K562 (cell line): ENCODE results near the gene CACNA1I. TPM values are rescaled to one million over a fixed set of nuclear protein-coding genes. Genes with fewer than 3 reads are reported as not detected.

Experiments used
- ATAC-seq: fragments of 200-7000 bp; cut with Tn5 transposase; 3 replicates; pipeline ENCODE4 v1.9.1; 2020; ENCODE audit warnings: moderate library complexity
- BruUV-seq: library from RNA; stranded (reverse); fragments of 400-500 nt; replicated peaks from 2 replicates; lab custom pipeline; 2021; lab: Mats Ljungman, UMichigan
- CTCF ChIA-PET: fragments of 300-600 bp; formaldehyde crosslinking; extraction: SDS; loops from one replicate; lab custom pipeline; 2021; ENCODE audit warnings: low intra/inter-chr PET ratio; lab: Yijun Ruan, JAX
- POLR2A ChIA-PET: fragments of 300-600, 350-650 bp; sonication (Branson Sonifier 250); formaldehyde crosslinking; extraction: SDS; loops from one replicate; lab custom pipeline; 2021; ENCODE audit warnings: antibody characterized with exemption, inconsistent platforms; lab: Yijun Ruan, JAX
- DNase-seq, 4 experiments: peaks; one replicate each; pipeline versions ENCODE4 v3.0.0 to v3.0.0-alpha.2; 2011 to 2018; ENCODE audit warnings: low spot score in 3 of 4, mixed read lengths in 3 of 4; ENCODE audit errors: extremely low read depth in 1 of 4
- FAIRE-seq: peaks from 2 replicates; lab custom pipeline; 2011; peaks lifted over from hg19 to GRCh38; lab: Jason Lieb, UNC
- H2AFZ ChIP-seq: 2 replicates; pipeline ENCODE4 v1.6.0; 2011; ENCODE audit warnings: low read depth, low read length, control low read depth, inconsistent platforms
- H3K27ac ChIP-seq: fragments of 200-600 bp; 3 replicates; pipeline ENCODE4 v1.8.0; 2011; ENCODE audit warnings: low read depth, mild to moderate bottlenecking, control low read depth, inconsistent platforms, low read length, moderate library complexity, mixed read lengths; ENCODE audit errors: extremely low read depth
- H3K27me3 ChIP-seq, 2 experiments: fragments of 300-600 bp in 1 of 2; 2 replicates in 1 of 2; 3 replicates in 1 of 2; pipeline versions ENCODE4 v1.6.0 to v1.8.0; 2011; ENCODE audit warnings: inconsistent platforms in 2 of 2, low read length in 2 of 2, mild to moderate bottlenecking in 1 of 2, mixed read lengths in 1 of 2, moderate library complexity in 1 of 2; ENCODE audit not compliant: control insufficient read depth in 2 of 2, insufficient read depth in 2 of 2
- H3K36me3 ChIP-seq: fragments of 300-600 bp; 3 replicates; pipeline ENCODE4 v1.8.0; 2011; ENCODE audit warnings: mild to moderate bottlenecking, low read length, inconsistent platforms; ENCODE audit not compliant: control insufficient read depth, insufficient read depth
- H3K4me1 ChIP-seq, 2 experiments: fragments of 200-600 bp in 1 of 2; replicated peaks in 1 of 2; 2 replicates in 1 of 2; 3 replicates in 1 of 2; pipeline versions ENCODE4 v1.5.1 to v1.8.0; 2011; ENCODE audit warnings: inconsistent platforms in 2 of 2, low read length in 2 of 2, mild to moderate bottlenecking in 1 of 2, mixed read lengths in 1 of 2, moderate library complexity in 1 of 2; ENCODE audit not compliant: control insufficient read depth in 2 of 2, insufficient read depth in 2 of 2
- H3K4me2 ChIP-seq: 2 replicates; pipeline ENCODE4 v1.6.1; 2011; ENCODE audit warnings: low read length, control low read depth, inconsistent platforms, mixed read lengths; ENCODE audit not compliant: insufficient read depth
- H3K4me3 ChIP-seq: fragments of 200-600 bp; sonication (generic), shearing (Covaris generic); 2 replicates; pipeline ENCODE4 v1.5.1; 2016; ENCODE audit warnings: control low read depth, inconsistent platforms
- H3K79me2 ChIP-seq: fragments of 200-600 bp; 3 replicates; pipeline ENCODE4 v1.8.0; 2011; ENCODE audit warnings: low read length, inconsistent platforms; ENCODE audit not compliant: control insufficient read depth, insufficient read depth
- H3K9ac ChIP-seq, 2 experiments: 2 replicates each; pipeline versions ENCODE4 v1.6.0 to v1.6.1; 2011; ENCODE audit warnings: low read depth in 2 of 2, low read length in 2 of 2, control low read depth in 1 of 2, inconsistent platforms in 1 of 2, mild to moderate bottlenecking in 1 of 2, mixed read lengths in 1 of 2; ENCODE audit not compliant: insufficient read depth in 1 of 2
- H3K9me1 ChIP-seq: one replicate; pipeline ENCODE4 v1.6.0; 2011; ENCODE audit warnings: inconsistent platforms, mild to moderate bottlenecking, low read length, moderate library complexity; ENCODE audit not compliant: control insufficient read depth, insufficient read depth
- H3K9me3 ChIP-seq: replicated peaks from 2 replicates; pipeline ENCODE4 v1.5.1; 2011; ENCODE audit warnings: low read depth, low read length, inconsistent platforms; ENCODE audit not compliant: control insufficient read depth, insufficient read depth
- H4K20me1 ChIP-seq: replicated peaks from 2 replicates; pipeline ENCODE4 v1.6.1; 2011; ENCODE audit warnings: low read length, inconsistent platforms, mixed read lengths; ENCODE audit not compliant: control insufficient read depth, insufficient read depth
- CTBP1 ChIP-seq: fragments of 450-650 bp; IDR thresholded peaks from 2 replicates; pipeline ENCODE4 v1.6.1; 2016; ENCODE audit warnings: borderline replicate concordance
- ESRRA ChIP-seq: fragments of 450-650 bp; IDR thresholded peaks from 2 replicates; pipeline ENCODE4 v1.6.1; 2014; ENCODE audit warnings: low read depth, mild to moderate bottlenecking, moderate library complexity, borderline replicate concordance
- KDM4B ChIP-seq, 2 experiments: fragments of 450-650 bp in 1 of 2; sonication (generic) in 1 of 2; IDR thresholded peaks; 2 replicates each; pipeline ENCODE4 v1.6.1; 2016 to 2017; ENCODE audit warnings: borderline replicate concordance in 2 of 2, antibody characterized with exemption in 1 of 2, low read depth in 1 of 2, mild to moderate bottlenecking in 1 of 2
- RAD21 ChIP-seq, 2 experiments: fragments of 250-450 bp in 1 of 2; fragments of 450-650 bp in 1 of 2; sonication (Bioruptor Pico) in 1 of 2; formaldehyde crosslinking in 1 of 2; IDR thresholded peaks in 1 of 2; conservative IDR thresholded peaks in 1 of 2; 2 replicates each; pipeline versions ENCODE4 v1.4.0 to v1.8.0; 2020 to 2022; ENCODE audit warnings: mild to moderate bottlenecking in 2 of 2, moderate library complexity in 1 of 2
- ZNF695 ChIP-seq: fragments of 450-650 bp; formaldehyde crosslinking; IDR thresholded peaks from 2 replicates; pipeline ENCODE4 v1.4.0; 2020; ENCODE audit warnings: mild to moderate bottlenecking, moderate library complexity
- WGBS: fragments of 100-300 bp; shearing (Covaris generic); methylation state at CpG from one replicate; pipeline ENCODE4 v1.1.6; 2016; ENCODE audit warnings: low coverage, mixed read lengths; ENCODE audit not compliant: insufficient coverage; ENCODE audit errors: missing lambda C conversion rate; 5-methylcytosine and 5-hydroxymethylcytosine counted together
- in situ Hi-C: fragments of 300-500 bp; cut with MboI; formaldehyde crosslinking; loops from 4 replicates; pipeline ENCODE4 v1.15.0; 2018; ENCODE audit warnings: inconsistent platforms, mixed read lengths
- intact Hi-C: fragments of 100-400 bp; cut with micrococcal nuclease; formaldehyde crosslinking; loops from 2 replicates; pipeline ENCODE4 v1.14.2; 2022
- polyA plus RNA-seq, 8 experiments: library from polyadenylated mRNA; depleted of rRNA in 4 of 8; stranded (reverse) in 5 of 8; unstranded in 3 of 8; fragments of >200 nt; fragmentation: Nextera tagmentation in 2 of 8; fragmentation: Illumina TruSeq in 1 of 8; extraction: Ambion mirVana in 2 of 8; extraction: Trizol in 1 of 8; gene quantifications; 2 replicates each; pipeline versions ENCODE4 v1.2.1 to v1.2.3, GENCODE V29; 2011 to 2014; ENCODE audit warnings: inconsistent platforms in 1 of 8, missing spikeins in 1 of 8
- total RNA-seq, 7 experiments: library from RNA; depleted of rRNA in 6 of 7; stranded (reverse); fragments of >200 nt in 6 of 7; fragmentation: Illumina TruSeq in 2 of 7; extraction: Trizol in 2 of 7; gene quantifications; 2 replicates each; pipeline versions ENCODE4 v1.2.1 to v1.2.3, GENCODE V29; 2011 to 2021; ENCODE audit warnings: low replicate concordance in 1 of 7
- TF ChIP-seq, protein P1 (sequence below), 2 experiments: fragments of 450-650 bp; formaldehyde crosslinking in 1 of 2; IDR thresholded peaks; 2 replicates each; pipeline versions ENCODE4 v1.4.0 to v1.6.1; 2014 to 2020; ENCODE audit warnings: mild to moderate bottlenecking in 2 of 2, borderline replicate concordance in 1 of 2, low read depth in 1 of 2
- TF ChIP-seq, protein P2 (sequence below): fragments of 200-800 bp; sonication (Bioruptor generic); IDR thresholded peaks from 2 replicates; pipeline ENCODE4 v1.6.1; 2017; ENCODE audit warnings: missing genetic modification characterization, missing compliant biosample characterization
- TF ChIP-seq, protein P3 (sequence below): fragments of 450-650 bp; conservative IDR thresholded peaks from 2 replicates; pipeline ENCODE4 v1.6.1; 2016; ENCODE audit warnings: missing genetic modification characterization, low read depth, mild to moderate bottlenecking, control low read depth, missing compliant biosample characterization

CACNA1I gene
- total and polyA plus RNA-seq, 9 of the 15 experiments (the other 6 are each of a cell fraction or from before 2014, with no cell fraction given): 0.01 to 0.79 (median 0.32) TPM; not detected in 1

DNA sequence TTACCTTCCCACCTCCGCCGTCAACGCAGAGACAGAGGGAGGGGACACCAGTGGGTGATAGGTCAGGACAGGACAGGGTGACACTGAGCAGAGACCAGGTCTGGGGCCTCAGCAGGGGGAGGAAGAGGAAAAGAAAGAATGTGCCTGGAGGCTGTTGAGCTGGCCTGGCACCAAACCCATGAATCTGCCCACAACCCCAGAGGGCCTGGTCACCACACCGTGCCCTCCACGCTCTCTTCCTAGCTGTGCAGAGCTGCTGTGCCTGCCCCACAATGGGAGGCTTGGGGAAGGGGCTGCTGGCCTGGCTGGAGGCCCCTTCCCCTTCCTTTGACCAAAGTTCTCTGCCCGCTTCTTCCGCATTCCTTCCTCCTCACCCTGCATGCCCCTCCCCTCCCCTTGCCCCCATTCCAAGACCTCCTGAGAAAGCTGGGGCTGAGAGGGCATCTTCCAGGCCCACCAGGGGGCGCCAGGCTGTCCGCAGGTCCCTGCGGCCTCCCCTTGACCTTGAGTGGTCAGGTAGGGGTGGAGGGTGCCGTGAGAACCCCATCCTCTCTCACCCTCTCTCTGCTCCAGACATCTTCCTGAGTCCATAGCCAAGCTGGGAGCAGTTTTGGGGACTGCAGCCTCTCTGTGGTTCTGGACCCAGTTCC is 11.0 kb upstream of the CACNA1I start:
- in situ Hi-C loops: no loop called here
- Histone ChIP-seq H3K79me2 (no peaks in the 10 kb centered on the region), H3K9me1 (no peaks in the 10 kb centered on the region), H4K20me1 (0 out of 2 replicates have a peak, but pooled peaks cover 4% of the 10 kb centered on the region), H2AFZ (no peak overlapping the region), H3K4me1 (peaks cover 0 to 31% of the 10 kb centered on the region in 2 experiments; a peak in 3 of 5 replicates), H3K9ac (peak overlapping the region in 1 of 2 experiments; percentile 70; a peak in 1 of 4 replicates), H3K36me3 (no peaks in the 10 kb centered on the region), H3K4me2 (no peak overlapping the region), H3K27me3 (no peaks in the 10 kb centered on the region), H3K9me3 (no peaks in the 10 kb centered on the region), H3K4me3 (no peak overlapping the region), H3K27ac (no peak overlapping the region)
- no TSS peak for BruUV-seq
- ChIA-PET POLR2A (interaction anchor here (0.6 to 0.7 kb wide), 3 partner anchors 13 to 66 kb away, joined by 3 read pairs; no protein-coding TSS in a partner anchor), CTCF (interaction anchor here (0.9 to 1.1 kb wide), 2 partner anchors 25 to 465 kb away, joined by 3 to 6 read pairs; no protein-coding TSS in a partner anchor)
- no peak for FAIRE-seq
- 39% methylated on average over 7 of the region's 11 CpGs for WGBS
- ATAC-seq: peak; percentile 89
- intact Hi-C loops: loop anchor here (5.0 kb wide), 1 partner anchor 463 kb away; no protein-coding TSS in a partner anchor
- peak; percentile 65 to 79 (median 72) for DNase-seq
- peak; percentile 32 to 58 for TF ChIP-seq RAD21 (CRISPR knock-in tag; conservative IDR thresholded peaks at IDR 0.05 in 1 of 2, IDR thresholded peaks at IDR 0.05 in 1 of 2)
- TF ChIP-seq, protein P1, sequence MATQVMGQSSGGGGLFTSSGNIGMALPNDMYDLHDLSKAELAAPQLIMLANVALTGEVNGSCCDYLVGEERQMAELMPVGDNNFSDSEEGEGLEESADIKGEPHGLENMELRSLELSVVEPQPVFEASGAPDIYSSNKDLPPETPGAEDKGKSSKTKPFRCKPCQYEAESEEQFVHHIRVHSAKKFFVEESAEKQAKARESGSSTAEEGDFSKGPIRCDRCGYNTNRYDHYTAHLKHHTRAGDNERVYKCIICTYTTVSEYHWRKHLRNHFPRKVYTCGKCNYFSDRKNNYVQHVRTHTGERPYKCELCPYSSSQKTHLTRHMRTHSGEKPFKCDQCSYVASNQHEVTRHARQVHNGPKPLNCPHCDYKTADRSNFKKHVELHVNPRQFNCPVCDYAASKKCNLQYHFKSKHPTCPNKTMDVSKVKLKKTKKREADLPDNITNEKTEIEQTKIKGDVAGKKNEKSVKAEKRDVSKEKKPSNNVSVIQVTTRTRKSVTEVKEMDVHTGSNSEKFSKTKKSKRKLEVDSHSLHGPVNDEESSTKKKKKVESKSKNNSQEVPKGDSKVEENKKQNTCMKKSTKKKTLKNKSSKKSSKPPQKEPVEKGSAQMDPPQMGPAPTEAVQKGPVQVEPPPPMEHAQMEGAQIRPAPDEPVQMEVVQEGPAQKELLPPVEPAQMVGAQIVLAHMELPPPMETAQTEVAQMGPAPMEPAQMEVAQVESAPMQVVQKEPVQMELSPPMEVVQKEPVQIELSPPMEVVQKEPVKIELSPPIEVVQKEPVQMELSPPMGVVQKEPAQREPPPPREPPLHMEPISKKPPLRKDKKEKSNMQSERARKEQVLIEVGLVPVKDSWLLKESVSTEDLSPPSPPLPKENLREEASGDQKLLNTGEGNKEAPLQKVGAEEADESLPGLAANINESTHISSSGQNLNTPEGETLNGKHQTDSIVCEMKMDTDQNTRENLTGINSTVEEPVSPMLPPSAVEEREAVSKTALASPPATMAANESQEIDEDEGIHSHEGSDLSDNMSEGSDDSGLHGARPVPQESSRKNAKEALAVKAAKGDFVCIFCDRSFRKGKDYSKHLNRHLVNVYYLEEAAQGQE (IDR thresholded peaks at IDR 0.05; ENCODE audit: borderline replicate concordance): peak; percentile 40; the same call in 1 of the 2 replicates
- TF ChIP-seq, protein P1 (CRISPR knock-in tag; IDR thresholded peaks at IDR 0.05; ENCODE audit: low read depth): no peak
- TF ChIP-seq ZNF695: no peak
- TF ChIP-seq, protein P2, sequence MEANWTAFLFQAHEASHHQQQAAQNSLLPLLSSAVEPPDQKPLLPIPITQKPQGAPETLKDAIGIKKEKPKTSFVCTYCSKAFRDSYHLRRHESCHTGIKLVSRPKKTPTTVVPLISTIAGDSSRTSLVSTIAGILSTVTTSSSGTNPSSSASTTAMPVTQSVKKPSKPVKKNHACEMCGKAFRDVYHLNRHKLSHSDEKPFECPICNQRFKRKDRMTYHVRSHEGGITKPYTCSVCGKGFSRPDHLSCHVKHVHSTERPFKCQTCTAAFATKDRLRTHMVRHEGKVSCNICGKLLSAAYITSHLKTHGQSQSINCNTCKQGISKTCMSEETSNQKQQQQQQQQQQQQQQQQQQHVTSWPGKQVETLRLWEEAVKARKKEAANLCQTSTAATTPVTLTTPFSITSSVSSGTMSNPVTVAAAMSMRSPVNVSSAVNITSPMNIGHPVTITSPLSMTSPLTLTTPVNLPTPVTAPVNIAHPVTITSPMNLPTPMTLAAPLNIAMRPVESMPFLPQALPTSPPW (CRISPR knock-in tag): peak; percentile 24; the same call in 1 of the 2 replicates
- TF ChIP-seq, protein P3, sequence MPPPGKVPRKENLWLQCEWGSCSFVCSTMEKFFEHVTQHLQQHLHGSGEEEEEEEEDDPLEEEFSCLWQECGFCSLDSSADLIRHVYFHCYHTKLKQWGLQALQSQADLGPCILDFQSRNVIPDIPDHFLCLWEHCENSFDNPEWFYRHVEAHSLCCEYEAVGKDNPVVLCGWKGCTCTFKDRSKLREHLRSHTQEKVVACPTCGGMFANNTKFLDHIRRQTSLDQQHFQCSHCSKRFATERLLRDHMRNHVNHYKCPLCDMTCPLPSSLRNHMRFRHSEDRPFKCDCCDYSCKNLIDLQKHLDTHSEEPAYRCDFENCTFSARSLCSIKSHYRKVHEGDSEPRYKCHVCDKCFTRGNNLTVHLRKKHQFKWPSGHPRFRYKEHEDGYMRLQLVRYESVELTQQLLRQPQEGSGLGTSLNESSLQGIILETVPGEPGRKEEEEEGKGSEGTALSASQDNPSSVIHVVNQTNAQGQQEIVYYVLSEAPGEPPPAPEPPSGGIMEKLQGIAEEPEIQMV (tag): no peak
- TF ChIP-seq CTBP1: 0 out of 2 replicates have a peak, but pooled peaks have one; percentile 20
- TF ChIP-seq KDM4B (IDR thresholded peaks at IDR 0.05; ENCODE audit: borderline replicate concordance in 2 of 2, low read depth in 1 of 2): no peak
- peak; percentile 97 for TF ChIP-seq ESRRA
